H7 (cell line): Measurements from ENCODE around the gene OSBP. TPM values are rescaled to one million over a fixed set of nuclear protein-coding genes. Genes with fewer than 3 reads are reported as not detected.

Experiments
- DNase-seq: peaks from one replicate; pipeline ENCODE4 v3.0.0; 2012
- H3K27me3 ChIP-seq: 2 replicates; pipeline ENCODE4 v1.6.0; 2011; ENCODE audit warnings: mild to moderate bottlenecking, low read length; ENCODE audit not compliant: control insufficient read depth, insufficient read depth
- H3K36me3 ChIP-seq: replicated peaks from 2 replicates; pipeline ENCODE4 v1.5.1; 2011; ENCODE audit warnings: low read length; ENCODE audit not compliant: control insufficient read depth, insufficient read depth
- H3K4me3 ChIP-seq: 2 replicates; pipeline ENCODE4 v1.5.1; 2011; ENCODE audit warnings: low read depth, mild to moderate bottlenecking, control low read depth, low read length, moderate library complexity; ENCODE audit not compliant: insufficient read depth
- total RNA-seq: library from RNA; depleted of rRNA; stranded (reverse); fragments of >200 nt; shearing (Covaris generic); gene quantifications from 2 replicates; pipeline ENCODE4 v1.2.3, GENCODE V29; 2014

The OSBP gene
- total RNA-seq, 1 experiment from 2014 or later: 18.4 TPM

- Histone ChIP-seq H3K4me3 (peak overlapping the region; percentile 63), H3K27me3 (no peaks in the 10 kb centered on the region), H3K36me3 (peaks cover 3% of the 10 kb centered on the region; the same call in 1 of the 2 replicates)
- DNase-seq: no peak
Observed at GRCh38 chr11:59616396-59616982, 915 bp upstream of the OSBP start.

DNA sequence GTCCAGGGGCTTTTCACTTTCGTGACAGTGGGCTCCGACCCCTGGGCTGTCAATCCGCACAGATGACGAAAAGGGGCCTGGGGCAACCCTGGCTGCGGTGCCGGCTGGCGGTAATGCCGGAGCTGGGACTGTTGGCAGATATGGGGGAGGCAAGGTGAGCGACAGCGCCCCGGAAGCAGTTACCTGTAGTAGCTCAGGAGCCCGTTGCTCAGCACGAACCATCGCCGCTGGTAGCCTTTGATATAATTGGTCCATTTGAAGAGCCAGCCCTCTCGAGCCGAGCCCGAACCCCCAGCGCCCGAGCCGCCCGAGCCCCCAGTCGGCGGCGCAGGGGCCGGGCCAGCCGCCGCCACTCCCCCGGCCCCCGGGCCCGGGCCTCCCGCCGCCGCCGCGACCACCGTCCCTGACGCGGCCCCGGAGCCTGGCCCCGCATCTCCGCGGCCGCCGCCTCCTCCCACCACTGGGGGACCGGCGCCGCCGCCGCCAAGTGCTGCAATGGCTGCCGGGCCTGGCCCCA lies 396 bp downstream of the OSBP start:
- Histone ChIP-seq H3K4me3 (peak overlapping the region; percentile 76), H3K36me3 (peaks cover 5% of the 10 kb centered on the region), H3K27me3 (no peaks in the 10 kb centered on the region)
- no peak for DNase-seq

DNA sequence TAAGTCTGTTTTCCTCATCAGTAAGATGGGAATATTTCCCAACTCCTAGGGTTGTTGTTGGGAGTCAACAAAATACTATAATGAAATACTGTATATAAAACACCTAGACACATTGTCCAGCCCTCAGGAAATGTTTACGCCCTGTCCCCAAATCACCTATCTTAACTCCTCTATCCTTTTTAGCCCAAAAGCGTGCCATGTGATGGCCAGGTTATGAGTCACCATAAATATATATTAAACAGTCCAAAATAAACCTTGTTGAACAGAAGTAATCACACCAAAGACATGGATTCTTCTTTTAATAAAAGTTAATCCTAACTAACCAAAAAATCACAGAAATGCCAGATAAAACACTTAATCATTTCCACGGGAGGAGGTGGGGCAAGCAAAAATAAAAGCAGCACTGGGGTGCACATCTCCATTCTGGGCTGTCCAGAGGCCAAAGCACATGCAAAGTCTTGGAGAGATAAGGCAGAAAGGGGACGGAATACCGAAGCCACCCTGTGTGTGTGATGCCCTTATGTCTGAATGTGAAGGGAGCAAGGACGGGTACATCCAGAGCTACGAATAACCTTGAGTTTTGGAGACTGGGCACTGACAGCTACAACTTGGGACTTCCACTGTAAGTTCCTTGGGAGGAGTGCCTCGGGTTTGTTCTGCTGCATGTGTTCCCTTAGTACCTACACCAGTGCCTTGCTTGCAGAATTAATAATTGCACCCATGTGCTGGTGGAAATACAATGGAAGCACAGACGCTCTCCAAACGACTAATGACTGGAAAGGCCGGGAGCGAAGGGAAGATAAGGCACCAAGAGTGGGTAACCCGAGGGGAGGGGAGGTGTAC lies 1.1 kb downstream of the OSBP start:
- peak overlapping the region; percentile 76 for H3K4me3 ChIP-seq
- no peaks in the 10 kb centered on the region for H3K27me3 ChIP-seq
- H3K36me3 ChIP-seq: peaks cover 8% of the 10 kb centered on the region
- no peak for DNase-seq

DNA sequence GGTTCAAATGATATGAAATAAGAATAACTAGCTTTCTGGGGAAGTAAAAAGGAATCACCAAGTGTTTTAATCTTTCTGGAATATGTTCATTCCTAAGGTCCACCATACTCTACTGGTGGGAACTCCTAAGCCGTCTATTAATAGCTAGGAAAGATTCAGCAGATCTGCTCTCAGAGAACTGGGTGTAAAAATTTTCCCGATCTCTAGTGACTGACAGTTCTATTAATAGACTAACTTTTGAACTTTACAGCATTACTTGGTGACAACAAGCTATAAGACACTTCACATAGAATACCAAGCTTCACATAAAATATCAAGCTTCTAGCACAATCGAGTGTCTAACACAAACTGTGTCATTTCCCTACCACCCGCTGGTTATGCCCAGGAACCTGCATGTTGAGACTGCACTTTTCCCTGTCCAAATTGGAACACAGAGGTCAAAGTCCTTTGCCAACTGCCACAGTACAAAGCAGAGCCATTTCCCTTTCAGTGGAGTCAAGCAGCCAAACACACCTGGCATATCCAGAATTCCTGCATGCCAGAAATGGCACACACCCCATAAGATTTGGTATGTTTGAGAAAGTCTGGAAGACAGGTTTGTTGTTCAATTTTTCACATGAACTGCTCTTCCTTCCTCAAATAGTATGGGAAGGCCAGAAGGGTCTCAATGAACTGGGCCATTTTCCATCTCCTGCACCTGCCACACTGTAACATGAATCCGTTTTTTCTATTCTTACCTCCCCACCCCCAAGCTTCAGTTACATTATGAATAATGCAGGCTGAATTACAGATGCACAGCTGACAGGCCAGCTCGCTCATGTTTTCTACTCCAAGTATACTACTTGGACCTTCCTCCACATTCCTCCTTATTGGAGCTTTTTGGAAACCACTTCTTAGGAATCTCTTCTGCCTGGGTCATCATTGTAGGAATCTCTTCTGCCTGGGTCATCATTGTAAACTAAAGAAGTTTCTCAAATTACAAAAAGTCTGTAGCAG lies 3.7 kb downstream of the OSBP start:
- no peaks in the 10 kb centered on the region for H3K27me3 ChIP-seq
- peaks cover 22% of the 10 kb centered on the region for H3K36me3 ChIP-seq
- no peak overlapping the region for H3K4me3 ChIP-seq
- DNase-seq: no peak

DNA sequence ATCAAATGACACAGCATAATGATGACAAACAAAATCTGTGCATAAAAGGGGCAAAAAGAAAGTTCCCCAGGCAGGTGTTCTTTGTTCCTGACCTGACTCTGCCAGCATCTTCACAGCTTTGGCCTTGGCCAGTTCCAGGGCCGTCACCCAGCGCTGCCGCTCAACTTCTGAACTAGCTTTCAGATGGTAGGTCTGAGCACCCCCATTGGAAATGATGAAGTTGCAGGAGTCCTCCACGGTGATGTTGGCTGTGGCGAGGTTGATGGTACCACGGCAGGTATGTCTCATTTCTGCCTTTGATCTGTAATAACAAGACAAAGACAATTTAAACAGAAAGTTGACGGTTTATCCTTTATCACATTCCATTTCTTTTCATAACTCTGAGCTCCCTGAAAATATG lies 5.3 kb downstream of the OSBP start:
- Histone ChIP-seq H3K27me3 (no peaks in the 10 kb centered on the region), H3K36me3 (peaks cover 28% of the 10 kb centered on the region), H3K4me3 (no peak overlapping the region)
- no peak for DNase-seq

GRCh38 chr11:59607703-59608454 lies 7.7 kb downstream of the OSBP start:
- Histone ChIP-seq H3K4me3 (no peak overlapping the region), H3K27me3 (no peaks in the 10 kb centered on the region), H3K36me3 (peaks cover 32% of the 10 kb centered on the region)
- no peak for DNase-seq

DNA sequence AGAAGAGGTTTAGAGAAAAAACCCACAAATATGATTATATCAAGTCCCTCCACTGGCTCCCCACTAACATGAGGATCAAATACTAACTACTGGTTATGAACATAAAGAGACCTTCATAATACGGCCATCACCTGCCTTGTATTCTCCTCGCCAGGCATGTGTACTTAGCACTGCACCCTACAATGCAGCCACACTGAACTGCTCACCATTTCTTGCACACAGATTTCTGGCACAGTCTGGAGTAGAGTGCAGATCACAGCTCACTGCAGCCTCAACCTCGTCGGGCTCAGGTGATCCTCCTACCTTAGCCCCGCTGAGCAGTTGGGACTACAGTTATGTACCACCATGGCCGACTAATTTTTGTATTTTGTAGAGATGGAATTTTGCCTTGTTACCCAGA lies 13.1 kb downstream of the OSBP start:
- Histone ChIP-seq H3K27me3 (no peaks in the 10 kb centered on the region), H3K36me3 (peaks cover 45% of the 10 kb centered on the region), H3K4me3 (no peak overlapping the region)
- no peak for DNase-seq

DNA sequence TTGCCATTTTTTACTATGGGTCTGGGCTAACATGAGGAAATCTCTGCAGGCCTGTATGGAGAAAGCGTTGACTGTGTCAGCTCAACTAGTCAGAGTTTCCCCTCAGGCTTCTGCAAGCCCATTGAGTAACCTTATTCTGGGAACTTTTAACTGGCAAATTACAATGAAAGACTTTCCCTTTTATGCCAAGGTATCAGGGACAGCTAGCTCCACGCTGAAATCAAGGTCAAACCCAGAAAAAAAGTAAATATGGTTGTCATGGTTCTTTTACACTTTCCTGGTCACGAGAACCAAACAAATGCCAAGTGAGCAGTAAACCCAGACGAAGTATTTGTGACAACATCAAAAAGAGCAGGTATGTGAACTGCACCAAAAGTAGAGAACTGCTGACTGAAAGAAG lies 13.8 kb downstream of the OSBP start:
- Histone ChIP-seq H3K36me3 (peaks cover 44% of the 10 kb centered on the region), H3K4me3 (no peak overlapping the region), H3K27me3 (no peaks in the 10 kb centered on the region)
- no peak for DNase-seq

GRCh38 chr11:59600636-59601035 lies 14.9 kb downstream of the OSBP start:
- no peak for DNase-seq
- Histone ChIP-seq H3K36me3 (peaks cover 39% of the 10 kb centered on the region), H3K27me3 (no peaks in the 10 kb centered on the region), H3K4me3 (no peak overlapping the region)

- Histone ChIP-seq H3K4me3 (no peak overlapping the region), H3K36me3 (peaks cover 39% of the 10 kb centered on the region), H3K27me3 (no peaks in the 10 kb centered on the region)
- DNase-seq: no peak
Observed at GRCh38 chr11:59600234-59600633, 15.3 kb downstream of the OSBP start.

- H3K27me3 ChIP-seq: no peaks in the 10 kb centered on the region
- H3K36me3 ChIP-seq: peaks cover 42% of the 10 kb centered on the region
- DNase-seq: no peak
- no peak overlapping the region for H3K4me3 ChIP-seq
Observed at GRCh38 chr11:59598961-59599360, 16.6 kb downstream of the OSBP start.

DNA sequence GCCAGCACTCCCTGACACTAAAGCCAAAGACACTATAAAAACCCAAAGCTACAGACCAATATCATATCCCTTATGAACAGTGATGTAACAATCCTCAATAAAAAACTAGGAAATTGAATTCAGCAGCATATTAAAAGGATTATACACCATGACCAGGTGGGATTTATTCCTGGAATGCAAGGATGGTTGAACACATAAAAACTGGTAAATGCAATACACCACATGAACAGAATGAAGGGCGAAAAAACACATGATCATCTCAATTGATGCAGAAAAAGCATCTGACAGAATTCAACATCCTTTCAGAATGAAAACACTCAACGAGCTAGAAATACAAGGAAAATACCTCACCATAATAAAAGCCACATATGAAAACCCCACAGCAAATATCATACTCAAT lies 31.3 kb downstream of the OSBP start:
- Histone ChIP-seq H3K4me3 (no peak overlapping the region), H3K27me3 (no peaks in the 10 kb centered on the region), H3K36me3 (peaks cover 1% of the 10 kb centered on the region)
- DNase-seq: no peak

DNA sequence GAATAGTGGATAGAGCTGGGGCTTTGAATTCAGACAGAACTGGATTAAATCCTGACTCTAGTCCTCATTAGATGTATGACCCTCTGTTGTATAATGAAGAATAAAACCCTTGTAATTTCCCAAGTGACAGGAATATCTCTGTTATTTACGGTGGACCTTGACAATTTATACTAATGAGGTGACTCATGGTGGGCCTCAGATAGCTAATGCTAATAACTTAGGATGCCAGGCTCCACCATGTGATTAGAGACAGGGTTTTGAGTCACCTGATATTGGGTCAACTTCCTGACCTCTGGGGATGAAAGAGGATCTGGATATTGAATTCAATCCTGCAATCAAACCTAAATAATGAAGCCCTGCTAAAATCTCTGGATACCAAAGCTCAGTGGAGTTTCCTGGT lies 33.6 kb downstream of the OSBP start:
- H3K36me3 ChIP-seq: peaks cover 9% of the 10 kb centered on the region

DNA sequence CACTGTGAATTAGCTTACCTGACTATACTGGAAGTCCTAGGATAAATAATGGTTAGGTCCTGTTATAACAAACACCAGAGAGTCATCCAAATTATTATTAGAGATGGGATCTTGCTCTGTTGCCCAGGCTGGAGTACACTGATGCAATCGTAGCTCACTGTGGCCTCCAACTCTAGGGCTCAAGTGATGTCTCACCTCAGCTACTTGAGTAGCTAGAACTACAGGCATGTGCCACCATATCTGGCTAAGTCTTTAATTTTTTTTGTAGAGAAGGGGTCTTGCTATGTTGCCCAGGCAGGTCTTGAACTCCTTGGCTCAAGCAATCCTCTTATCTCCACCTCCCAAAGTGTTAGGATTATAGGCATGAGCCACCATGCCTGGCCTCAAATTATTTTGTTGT lies 37.2 kb downstream of the OSBP start:
- DNase-seq: no peak
- peaks cover 15% of the 10 kb centered on the region for H3K36me3 ChIP-seq
- no peaks in the 10 kb centered on the region for H3K27me3 ChIP-seq
- no peak overlapping the region for H3K4me3 ChIP-seq

More for the DNA sequence above, 33.6 kb downstream of the OSBP start:
- no peaks in the 10 kb centered on the region for H3K27me3 ChIP-seq
- DNase-seq: no peak
- H3K4me3 ChIP-seq: no peak overlapping the region
